HepG2 (cell line): Measurements from ENCODE around the gene EGLN2. TPM values are rescaled to one million over a fixed set of nuclear protein-coding genes. Genes with fewer than 3 reads are reported as not detected.

Experiments
- BRD4 ChIP-seq: sonication (generic); formaldehyde crosslinking; IDR thresholded peaks from 2 replicates; pipeline ENCODE4 v1.4.0; 2020; ENCODE audit warnings: missing genetic modification reagents
- CENPX ChIP-seq: sonication (generic); formaldehyde crosslinking; IDR thresholded peaks from 2 replicates; pipeline ENCODE4 v1.9.0; 2021; ENCODE audit warnings: mild to moderate bottlenecking, missing genetic modification reagents, moderate library complexity
- CREM ChIP-seq, 2 experiments: sonication (generic) in 1 of 2; formaldehyde crosslinking in 1 of 2; IDR thresholded peaks; 2 replicates each; pipeline versions ENCODE4 v1.4.0 to v1.6.1; 2016 to 2020; ENCODE audit warnings: antibody characterized with exemption in 1 of 2, mild to moderate bottlenecking in 1 of 2, missing genetic modification reagents in 1 of 2
- FOSL1 ChIP-seq: sonication (generic); formaldehyde crosslinking; IDR thresholded peaks from 2 replicates; pipeline ENCODE4 v1.9.0; 2021; ENCODE audit warnings: missing genetic modification reagents, borderline replicate concordance
- FOXA3 ChIP-seq: IDR thresholded peaks from 2 replicates; pipeline ENCODE4 v1.6.1; 2016; ENCODE audit warnings: missing genetic modification reagents, missing compliant biosample characterization
- GTF2F1 ChIP-seq: fragments of 150-350 bp; IDR thresholded peaks from 2 replicates; pipeline ENCODE4 v1.6.1; 2014; ENCODE audit warnings: low read length
- HMG20B ChIP-seq: conservative IDR thresholded peaks from 2 replicates; pipeline ENCODE4 v1.6.1; 2016; ENCODE audit warnings: missing genetic modification reagents, missing compliant biosample characterization
- IKZF1 ChIP-seq: fragments of 450-650 bp; IDR thresholded peaks from 2 replicates; pipeline ENCODE4 v1.7.1; 2016
- LCORL ChIP-seq, 2 experiments: fragments of 450-650 bp in 1 of 2; sonication (generic) in 1 of 2; formaldehyde crosslinking in 1 of 2; IDR thresholded peaks; 2 replicates each; pipeline versions ENCODE4 v1.5.0 to v1.6.1; 2017 to 2020; ENCODE audit warnings: antibody characterized with exemption in 1 of 2, missing genetic modification reagents in 1 of 2
- NR2F2 ChIP-seq: IDR thresholded peaks from 2 replicates; pipeline ENCODE4 v1.6.1; 2012; ENCODE audit warnings: low read depth, inconsistent platforms, borderline replicate concordance
- PCBP2 ChIP-seq: fragments of 200-400 bp; formaldehyde crosslinking; optimal IDR thresholded peaks from 2 replicates; pipeline ENCODE3; 2018; ENCODE audit warnings: low read length, low read depth; ENCODE audit not compliant: poor library complexity, severe bottlenecking
- PHF8 ChIP-seq: sonication (generic); formaldehyde crosslinking; IDR thresholded peaks from 2 replicates; pipeline ENCODE4 v1.5.0; 2020; ENCODE audit warnings: missing genetic modification reagents
- RARA ChIP-seq: IDR thresholded peaks from 2 replicates; pipeline ENCODE4 v1.6.1; 2016; ENCODE audit warnings: missing genetic modification reagents, missing compliant biosample characterization
- SCMH1 ChIP-seq: sonication (generic); formaldehyde crosslinking; IDR thresholded peaks from 2 replicates; pipeline ENCODE4 v1.9.0; 2021; ENCODE audit warnings: missing genetic modification reagents, mild to moderate bottlenecking, borderline replicate concordance
- ZKSCAN5 ChIP-seq: sonication (generic); formaldehyde crosslinking; IDR thresholded peaks from 2 replicates; pipeline ENCODE4 v1.5.1; 2020; ENCODE audit warnings: mild to moderate bottlenecking, missing genetic modification reagents
- ZNF747 ChIP-seq: sonication (generic); formaldehyde crosslinking; IDR thresholded peaks from 2 replicates; pipeline ENCODE4 v1.8.1; 2023; ENCODE audit warnings: missing genetic modification reagents, mild to moderate bottlenecking, borderline replicate concordance
- polyA plus RNA-seq, 8 experiments: library from polyadenylated mRNA; depleted of rRNA in 3 of 8; stranded (reverse) in 7 of 8; unstranded in 1 of 8; fragments of >200 nt; fragmentation: Illumina TruSeq in 4 of 8; extraction: Trizol in 4 of 8; gene quantifications; 2 replicates each; pipeline versions ENCODE4 v1.2.1 to v1.2.3, GENCODE V29; 2011 to 2016; ENCODE audit warnings: low read depth in 4 of 8, missing spikeins in 1 of 8, mixed read lengths in 1 of 8; ENCODE audit not compliant: insufficient read depth in 1 of 8
- total RNA-seq, 5 experiments: library from RNA; depleted of rRNA; stranded (reverse); fragments of >200 nt; fragmentation: Illumina TruSeq; extraction: Trizol; gene quantifications; 2 replicates each; pipeline ENCODE4 v1.2.3, GENCODE V29; 2016; ENCODE audit warnings: low read depth in 1 of 5
- TF ChIP-seq, protein P1 (sequence below): sonication (generic); formaldehyde crosslinking; IDR thresholded peaks from 2 replicates; pipeline ENCODE4 v1.8.0; 2022; ENCODE audit warnings: mild to moderate bottlenecking, missing genetic modification reagents
- TF ChIP-seq, protein P2 (sequence below): sonication (generic); formaldehyde crosslinking; conservative IDR thresholded peaks from 2 replicates; pipeline ENCODE4 v1.4.0; 2020; ENCODE audit warnings: missing genetic modification reagents
- TF ChIP-seq, protein P3 (sequence below): sonication (generic); formaldehyde crosslinking; IDR thresholded peaks from 2 replicates; pipeline ENCODE4 v1.4.0; 2020; ENCODE audit warnings: missing genetic modification reagents
- TF ChIP-seq, protein P4 (sequence below): sonication (generic); formaldehyde crosslinking; IDR thresholded peaks from 2 replicates; pipeline ENCODE4 v1.5.1; 2020; ENCODE audit warnings: mild to moderate bottlenecking, missing genetic modification reagents, borderline replicate concordance

The EGLN2 gene
- total and polyA plus RNA-seq, 2 of the 13 experiments (the other 11 are each of a cell fraction or from before 2014, with no cell fraction given) = 16.5 to 40.8 TPM

DNA sequence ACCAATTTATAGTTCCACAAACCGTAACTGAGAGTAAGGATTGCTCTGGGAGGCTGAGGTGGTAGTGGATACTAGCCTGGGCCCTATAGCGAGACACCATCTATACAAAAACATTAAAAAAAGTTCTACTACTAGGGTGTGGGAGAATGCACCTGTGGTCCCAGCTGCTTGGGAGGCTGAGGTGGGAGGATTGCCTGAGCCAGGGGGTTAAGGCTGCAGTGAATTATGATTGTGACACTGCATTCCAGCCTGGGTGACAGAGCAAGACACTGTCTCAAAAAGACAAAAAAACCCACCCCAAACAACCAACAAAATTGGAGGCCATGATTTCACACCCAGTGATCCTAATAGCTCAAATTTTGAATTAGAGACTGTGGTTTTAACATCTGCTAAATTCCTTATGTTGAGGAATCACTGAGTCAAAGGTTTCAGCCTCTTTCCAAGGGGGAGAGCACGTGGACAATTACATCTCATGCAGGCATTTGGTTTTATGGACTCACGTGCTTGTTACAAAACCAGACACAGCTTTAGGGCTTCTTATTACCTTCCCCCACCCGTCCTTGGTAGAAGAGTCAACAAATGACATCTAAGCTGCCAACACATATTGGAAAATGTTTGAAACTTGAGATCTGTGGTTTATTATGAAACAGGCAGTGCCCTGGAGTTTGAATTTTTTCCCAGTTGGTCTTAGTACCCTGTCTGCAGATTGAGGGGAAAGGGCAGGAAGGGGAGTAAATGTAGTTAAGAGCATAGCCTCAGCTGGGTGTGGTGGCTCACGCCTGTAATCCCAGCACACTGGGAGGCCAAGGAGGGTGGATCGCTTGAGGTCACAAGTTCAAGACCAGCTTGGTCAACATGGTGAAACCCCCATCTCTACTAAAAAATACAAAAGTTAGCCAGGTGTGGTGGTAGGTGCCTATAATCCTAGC, 32.8 kb downstream of the EGLN2 start (continued):
- TF ChIP-seq PHF8 (CRISPR knock-in tag) = no peak
- peak; percentile 86 for TF ChIP-seq RARA
- TF ChIP-seq, protein P1, sequence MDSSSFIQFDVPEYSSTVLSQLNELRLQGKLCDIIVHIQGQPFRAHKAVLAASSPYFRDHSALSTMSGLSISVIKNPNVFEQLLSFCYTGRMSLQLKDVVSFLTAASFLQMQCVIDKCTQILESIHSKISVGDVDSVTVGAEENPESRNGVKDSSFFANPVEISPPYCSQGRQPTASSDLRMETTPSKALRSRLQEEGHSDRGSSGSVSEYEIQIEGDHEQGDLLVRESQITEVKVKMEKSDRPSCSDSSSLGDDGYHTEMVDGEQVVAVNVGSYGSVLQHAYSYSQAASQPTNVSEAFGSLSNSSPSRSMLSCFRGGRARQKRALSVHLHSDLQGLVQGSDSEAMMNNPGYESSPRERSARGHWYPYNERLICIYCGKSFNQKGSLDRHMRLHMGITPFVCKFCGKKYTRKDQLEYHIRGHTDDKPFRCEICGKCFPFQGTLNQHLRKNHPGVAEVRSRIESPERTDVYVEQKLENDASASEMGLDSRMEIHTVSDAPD (CRISPR knock-in tag) = peak; percentile 35; the same call in 1 of the 2 replicates
- 0 out of 2 replicates have a peak, but pooled peaks have one; percentile 60 for TF ChIP-seq HMG20B (CRISPR knock-in tag)
- no peak for TF ChIP-seq GTF2F1
- TF ChIP-seq LCORL (IDR thresholded peaks at IDR 0.05) = peak; percentile 36; the same call in 1 of the 2 replicates
- TF ChIP-seq LCORL (CRISPR knock-in tag; IDR thresholded peaks at IDR 0.05) = peak; percentile 73
- TF ChIP-seq, protein P2, sequence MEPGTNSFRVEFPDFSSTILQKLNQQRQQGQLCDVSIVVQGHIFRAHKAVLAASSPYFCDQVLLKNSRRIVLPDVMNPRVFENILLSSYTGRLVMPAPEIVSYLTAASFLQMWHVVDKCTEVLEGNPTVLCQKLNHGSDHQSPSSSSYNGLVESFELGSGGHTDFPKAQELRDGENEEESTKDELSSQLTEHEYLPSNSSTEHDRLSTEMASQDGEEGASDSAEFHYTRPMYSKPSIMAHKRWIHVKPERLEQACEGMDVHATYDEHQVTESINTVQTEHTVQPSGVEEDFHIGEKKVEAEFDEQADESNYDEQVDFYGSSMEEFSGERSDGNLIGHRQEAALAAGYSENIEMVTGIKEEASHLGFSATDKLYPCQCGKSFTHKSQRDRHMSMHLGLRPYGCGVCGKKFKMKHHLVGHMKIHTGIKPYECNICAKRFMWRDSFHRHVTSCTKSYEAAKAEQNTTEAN = peak; percentile 55; the same call in 1 of the 2 replicates
- TF ChIP-seq CENPX = no peak
- no peak for TF ChIP-seq PCBP2
- TF ChIP-seq BRD4 (CRISPR knock-in tag) = no peak
- TF ChIP-seq IKZF1 = no peak
- TF ChIP-seq, protein P3, sequence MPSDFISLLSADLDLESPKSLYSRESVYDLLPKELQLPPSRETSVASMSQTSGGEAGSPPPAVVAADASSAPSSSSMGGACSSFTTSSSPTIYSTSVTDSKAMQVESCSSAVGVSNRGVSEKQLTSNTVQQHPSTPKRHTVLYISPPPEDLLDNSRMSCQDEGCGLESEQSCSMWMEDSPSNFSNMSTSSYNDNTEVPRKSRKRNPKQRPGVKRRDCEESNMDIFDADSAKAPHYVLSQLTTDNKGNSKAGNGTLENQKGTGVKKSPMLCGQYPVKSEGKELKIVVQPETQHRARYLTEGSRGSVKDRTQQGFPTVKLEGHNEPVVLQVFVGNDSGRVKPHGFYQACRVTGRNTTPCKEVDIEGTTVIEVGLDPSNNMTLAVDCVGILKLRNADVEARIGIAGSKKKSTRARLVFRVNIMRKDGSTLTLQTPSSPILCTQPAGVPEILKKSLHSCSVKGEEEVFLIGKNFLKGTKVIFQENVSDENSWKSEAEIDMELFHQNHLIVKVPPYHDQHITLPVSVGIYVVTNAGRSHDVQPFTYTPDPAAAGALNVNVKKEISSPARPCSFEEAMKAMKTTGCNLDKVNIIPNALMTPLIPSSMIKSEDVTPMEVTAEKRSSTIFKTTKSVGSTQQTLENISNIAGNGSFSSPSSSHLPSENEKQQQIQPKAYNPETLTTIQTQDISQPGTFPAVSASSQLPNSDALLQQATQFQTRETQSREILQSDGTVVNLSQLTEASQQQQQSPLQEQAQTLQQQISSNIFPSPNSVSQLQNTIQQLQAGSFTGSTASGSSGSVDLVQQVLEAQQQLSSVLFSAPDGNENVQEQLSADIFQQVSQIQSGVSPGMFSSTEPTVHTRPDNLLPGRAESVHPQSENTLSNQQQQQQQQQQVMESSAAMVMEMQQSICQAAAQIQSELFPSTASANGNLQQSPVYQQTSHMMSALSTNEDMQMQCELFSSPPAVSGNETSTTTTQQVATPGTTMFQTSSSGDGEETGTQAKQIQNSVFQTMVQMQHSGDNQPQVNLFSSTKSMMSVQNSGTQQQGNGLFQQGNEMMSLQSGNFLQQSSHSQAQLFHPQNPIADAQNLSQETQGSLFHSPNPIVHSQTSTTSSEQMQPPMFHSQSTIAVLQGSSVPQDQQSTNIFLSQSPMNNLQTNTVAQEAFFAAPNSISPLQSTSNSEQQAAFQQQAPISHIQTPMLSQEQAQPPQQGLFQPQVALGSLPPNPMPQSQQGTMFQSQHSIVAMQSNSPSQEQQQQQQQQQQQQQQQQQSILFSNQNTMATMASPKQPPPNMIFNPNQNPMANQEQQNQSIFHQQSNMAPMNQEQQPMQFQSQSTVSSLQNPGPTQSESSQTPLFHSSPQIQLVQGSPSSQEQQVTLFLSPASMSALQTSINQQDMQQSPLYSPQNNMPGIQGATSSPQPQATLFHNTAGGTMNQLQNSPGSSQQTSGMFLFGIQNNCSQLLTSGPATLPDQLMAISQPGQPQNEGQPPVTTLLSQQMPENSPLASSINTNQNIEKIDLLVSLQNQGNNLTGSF (CRISPR knock-in tag) = no peak
- no peak for TF ChIP-seq ZNF747
- TF ChIP-seq CREM (IDR thresholded peaks at IDR 0.05) = peak; percentile 64; the same call in 1 of the 2 replicates
- TF ChIP-seq CREM (CRISPR knock-in tag; IDR thresholded peaks at IDR 0.05) = no peak
- TF ChIP-seq SCMH1 (CRISPR knock-in tag) = no peak
- peak; percentile 92 for TF ChIP-seq FOXA3
- no peak for TF ChIP-seq NR2F2
- TF ChIP-seq ZKSCAN5 (CRISPR knock-in tag) = no peak
- TF ChIP-seq, protein P4, sequence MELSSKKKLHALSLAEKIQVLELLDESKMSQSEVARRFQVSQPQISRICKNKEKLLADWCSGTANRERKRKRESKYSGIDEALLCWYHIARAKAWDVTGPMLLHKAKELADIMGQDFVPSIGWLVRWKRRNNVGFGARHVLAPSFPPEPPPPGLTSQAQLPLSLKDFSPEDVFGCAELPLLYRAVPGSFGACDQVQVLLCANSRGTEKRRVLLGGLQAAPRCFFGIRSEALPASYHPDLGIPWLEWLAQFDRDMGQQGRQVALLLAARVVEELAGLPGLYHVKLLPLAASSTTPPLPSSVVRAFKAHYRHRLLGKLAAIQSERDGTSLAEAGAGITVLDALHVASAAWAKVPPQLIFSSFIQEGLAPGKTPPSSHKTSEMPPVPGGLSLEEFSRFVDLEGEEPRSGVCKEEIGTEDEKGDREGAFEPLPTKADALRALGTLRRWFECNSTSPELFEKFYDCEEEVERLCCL = no peak
- 0 out of 2 replicates have a peak, but pooled peaks have one; percentile 27 for TF ChIP-seq FOSL1 (CRISPR knock-in tag)
